ENCODE data around the gene PRKCA. TPM values are rescaled to one million over a fixed set of nuclear protein-coding genes. Genes with fewer than 3 reads are reported as not detected.
A peak's percentile ranks its signal among the peaks of the same experiment; 100 is the strongest.

The PRKCA gene
- total and polyA plus RNA-seq, 4 donors = 3.0 to 14.1 (median 5.4) TPM

DNA sequence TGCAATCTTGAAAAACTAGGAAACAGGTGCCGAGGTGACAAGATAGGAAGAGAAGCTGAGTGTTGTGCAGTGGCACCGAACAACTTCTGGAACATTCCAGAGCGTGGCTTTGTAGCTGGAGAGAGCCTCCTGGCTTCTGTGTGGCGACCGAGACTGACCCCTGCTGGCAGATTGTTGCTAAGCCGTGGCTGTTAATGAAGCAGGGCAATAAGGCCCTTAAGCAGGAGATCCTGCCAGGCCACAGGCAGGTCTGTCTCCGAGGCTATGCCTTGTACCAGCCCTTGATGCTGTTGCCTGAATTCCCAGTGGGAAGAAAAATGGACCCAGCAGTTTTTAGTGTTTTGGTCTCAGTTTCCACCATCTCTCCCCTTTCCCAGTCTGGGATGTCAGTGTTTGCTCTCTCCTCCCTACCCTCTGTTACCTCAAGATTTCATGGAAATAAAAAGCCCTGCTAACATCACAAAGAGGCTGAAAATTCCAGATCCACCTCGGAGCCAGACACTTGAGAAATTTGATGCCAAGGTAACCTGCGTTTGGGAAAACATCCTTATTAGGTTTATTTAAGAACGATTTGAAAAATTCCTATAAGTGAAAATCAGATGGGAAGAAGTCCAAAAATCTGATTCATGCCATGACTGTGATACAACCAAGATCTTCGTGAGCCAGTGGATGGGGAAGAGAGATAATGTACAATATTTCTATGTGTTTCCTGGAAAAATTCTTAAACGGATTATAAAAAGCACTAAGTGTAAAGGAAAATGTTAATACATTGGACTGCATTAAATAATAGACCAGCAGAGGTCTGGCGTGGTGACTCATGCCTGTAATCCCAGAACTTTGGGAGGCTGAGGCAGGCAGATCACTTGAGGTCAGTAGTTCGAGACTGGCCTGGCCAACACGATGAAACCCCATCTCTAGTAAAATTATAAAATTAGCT is 265.1 kb downstream of the PRKCA start:
- no peaks in the 10 kb centered on the region for H3K9me3 ChIP-seq (ENCODE audit: control insufficient read depth in 4 of 4, low read length in 3 of 4)
- no peak overlapping the region for H3K27ac ChIP-seq (ENCODE audit: low read depth in 1 of 2, low read length in 2 of 2)
- WGBS = 64% methylated on average over 15 of the region's 15 CpGs
- no peak overlapping the region for H3K4me3 ChIP-seq (ENCODE audit: low read depth in 1 of 3, low read length in 3 of 3)
- peak; percentile 83 for DNase-seq (ENCODE audit: low spot score)
- TF ChIP-seq MAX (IDR thresholded peaks at IDR 0.05) (peak; percentile 81), TAF1 (conservative IDR thresholded peaks at IDR 0.05) (no peak), ATF3 (IDR thresholded peaks at IDR 0.05) (no peak), RXRA (IDR thresholded peaks at IDR 0.05) (no peak), HNF4G (IDR thresholded peaks at IDR 0.05) (no peak), FOXA1 (IDR thresholded peaks at IDR 0.05) (peak; percentile 32), FOXA2 (IDR thresholded peaks at IDR 0.05) (no peak), NR2F2 (IDR thresholded peaks at IDR 0.05) (no peak), SP1 (IDR thresholded peaks at IDR 0.05) (no peak), CTCF (IDR thresholded peaks at IDR 0.05; ENCODE audit: low read depth, low read length, missing input control) (peak; percentile 93), GABPA (IDR thresholded peaks at IDR 0.05 in 1 of 2, conservative IDR thresholded peaks at IDR 0.05 in 1 of 2) (no peak), YY1 (IDR thresholded peaks at IDR 0.05) (peak; percentile 72), EGR1 (IDR thresholded peaks at IDR 0.05; ENCODE audit: low read depth in 2 of 2) (no peak), HNF4A (conservative IDR thresholded peaks at IDR 0.05) (no peak), REST (IDR thresholded peaks at IDR 0.05) (no peak), RAD21 (IDR thresholded peaks at IDR 0.05) (peak; percentile 99)
- TF ChIP-seq, protein P1, sequence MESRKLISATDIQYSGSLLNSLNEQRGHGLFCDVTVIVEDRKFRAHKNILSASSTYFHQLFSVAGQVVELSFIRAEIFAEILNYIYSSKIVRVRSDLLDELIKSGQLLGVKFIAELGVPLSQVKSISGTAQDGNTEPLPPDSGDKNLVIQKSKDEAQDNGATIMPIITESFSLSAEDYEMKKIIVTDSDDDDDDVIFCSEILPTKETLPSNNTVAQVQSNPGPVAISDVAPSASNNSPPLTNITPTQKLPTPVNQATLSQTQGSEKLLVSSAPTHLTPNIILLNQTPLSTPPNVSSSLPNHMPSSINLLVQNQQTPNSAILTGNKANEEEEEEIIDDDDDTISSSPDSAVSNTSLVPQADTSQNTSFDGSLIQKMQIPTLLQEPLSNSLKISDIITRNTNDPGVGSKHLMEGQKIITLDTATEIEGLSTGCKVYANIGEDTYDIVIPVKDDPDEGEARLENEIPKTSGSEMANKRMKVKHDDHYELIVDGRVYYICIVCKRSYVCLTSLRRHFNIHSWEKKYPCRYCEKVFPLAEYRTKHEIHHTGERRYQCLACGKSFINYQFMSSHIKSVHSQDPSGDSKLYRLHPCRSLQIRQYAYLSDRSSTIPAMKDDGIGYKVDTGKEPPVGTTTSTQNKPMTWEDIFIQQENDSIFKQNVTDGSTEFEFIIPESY (IDR thresholded peaks at IDR 0.05) = no peak
- no peaks in the 10 kb centered on the region for H3K36me3 ChIP-seq (ENCODE audit: control insufficient read depth in 4 of 4, insufficient read depth in 3 of 4, low read depth in 1 of 4, low read length in 3 of 4)
- no peak overlapping the region for H3K9ac ChIP-seq (ENCODE audit: low read depth in 1 of 2, low read length in 2 of 2)
- no peaks in the 10 kb centered on the region for H3K4me1 ChIP-seq (ENCODE audit: control insufficient read depth in 4 of 4, insufficient read depth in 4 of 4, low read length in 3 of 4)
- H3K27me3 ChIP-seq (ENCODE audit: control insufficient read depth in 4 of 4, insufficient read depth in 4 of 4, low read length in 3 of 4) = no peaks in the 10 kb centered on the region

Measured in liver (tissue), 9 donors.